Measurements from ENCODE around the gene MYOCOS.

MYOCOS gene

DNA sequence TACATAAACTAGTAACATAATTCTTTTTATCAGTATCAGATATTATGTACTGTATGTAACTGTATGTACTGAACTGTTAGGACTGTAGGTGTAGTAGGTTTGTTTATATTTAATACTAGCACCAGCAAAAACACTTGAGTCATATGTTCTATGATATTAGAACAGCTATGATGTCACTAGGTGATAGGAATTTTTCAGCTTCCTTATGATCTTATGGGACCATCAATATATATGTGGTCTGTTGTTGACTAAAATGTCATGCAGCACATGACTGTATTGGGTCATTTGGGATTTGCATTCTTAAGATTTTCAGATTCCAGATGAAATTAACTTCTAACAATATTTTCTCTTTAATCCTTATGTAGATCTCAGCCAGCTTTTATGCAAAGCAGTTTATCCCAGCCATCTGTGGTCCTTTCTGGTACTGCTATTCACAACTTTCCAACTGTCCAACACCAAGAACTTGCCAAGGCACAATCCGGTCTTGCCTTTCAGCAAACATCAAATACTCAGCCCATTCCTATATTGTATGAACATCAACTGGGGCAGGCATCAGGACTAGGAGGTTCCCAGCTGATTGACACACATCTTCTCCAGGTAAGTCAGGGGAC is 38.3 kb upstream of the MYOCOS start:
- H3K36me3 ChIP-seq (ENCODE audit: low read depth) = peaks cover 95% of the 10 kb centered on the region
- DNase-seq (ENCODE audit: low spot score) = no peak

GRCh38 chr1:171585715-171586114 is 36.3 kb upstream of the MYOCOS start:
- peaks cover 95% of the 10 kb centered on the region for H3K36me3 ChIP-seq (ENCODE audit: low read depth)
- no peaks in the 10 kb centered on the region for H3K9me3 ChIP-seq (ENCODE audit: severe bottlenecking)
- no peaks in the 10 kb centered on the region for H3K27me3 ChIP-seq (ENCODE audit: insufficient read depth, poor library complexity, severe bottlenecking)
- no peak overlapping the region for H3K27ac ChIP-seq (ENCODE audit: poor library complexity, severe bottlenecking)
- no peak for TF ChIP-seq CTCF (IDR thresholded peaks at IDR 0.05; ENCODE audit: poor library complexity, severe bottlenecking)
- no peak overlapping the region for H3K4me3 ChIP-seq (ENCODE audit: severe bottlenecking)
- DNase-seq (ENCODE audit: low spot score) (no peak), ATAC-seq (ENCODE audit: low read depth) (peak; percentile 70)
- peaks cover 8% of the 10 kb centered on the region for H3K4me1 ChIP-seq (ENCODE audit: insufficient read depth, poor library complexity, severe bottlenecking)

More for the DNA sequence above, 38.3 kb upstream of the MYOCOS start:
- Histone ChIP-seq H3K27me3 (ENCODE audit: insufficient read depth, poor library complexity, severe bottlenecking) (no peaks in the 10 kb centered on the region), H3K9me3 (ENCODE audit: severe bottlenecking) (no peaks in the 10 kb centered on the region), H3K4me3 (ENCODE audit: severe bottlenecking) (no peak overlapping the region), H3K27ac (ENCODE audit: poor library complexity, severe bottlenecking) (no peak overlapping the region), H3K4me1 (ENCODE audit: insufficient read depth, poor library complexity, severe bottlenecking) (peaks cover 8% of the 10 kb centered on the region)
- no peak for ATAC-seq (ENCODE audit: low read depth)
- no peak for TF ChIP-seq CTCF (IDR thresholded peaks at IDR 0.05; ENCODE audit: poor library complexity, severe bottlenecking)

DNA sequence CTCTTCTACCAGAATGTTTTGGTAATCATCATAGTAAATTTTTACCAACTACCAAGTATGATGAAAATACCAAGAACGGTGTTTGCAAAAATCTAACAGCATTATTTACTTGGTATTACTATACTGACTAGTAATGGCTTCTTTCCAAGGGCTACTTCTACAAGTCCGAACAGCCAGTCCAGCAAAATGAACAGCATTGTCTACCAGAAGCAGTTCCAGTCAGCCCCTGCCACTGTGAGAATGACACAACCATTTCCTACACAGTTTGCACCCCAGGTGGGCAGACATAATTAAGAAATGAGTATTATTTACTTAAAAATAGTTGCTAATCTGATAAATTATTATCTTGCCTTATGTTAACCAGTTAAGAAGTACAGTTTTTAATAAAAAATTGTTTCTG is 33.8 kb upstream of the MYOCOS start:
- ATAC-seq (ENCODE audit: low read depth) (no peak), DNase-seq (ENCODE audit: low spot score) (no peak)
- Histone ChIP-seq H3K27me3 (ENCODE audit: insufficient read depth, poor library complexity, severe bottlenecking) (no peaks in the 10 kb centered on the region), H3K4me3 (ENCODE audit: severe bottlenecking) (no peak overlapping the region), H3K4me1 (ENCODE audit: insufficient read depth, poor library complexity, severe bottlenecking) (peaks cover 8% of the 10 kb centered on the region), H3K36me3 (ENCODE audit: low read depth) (peaks cover 95% of the 10 kb centered on the region), H3K27ac (ENCODE audit: poor library complexity, severe bottlenecking) (no peak overlapping the region), H3K9me3 (ENCODE audit: severe bottlenecking) (no peaks in the 10 kb centered on the region)
- no peak for TF ChIP-seq CTCF (IDR thresholded peaks at IDR 0.05; ENCODE audit: poor library complexity, severe bottlenecking)

GRCh38 chr1:171590022-171590421 is 32.0 kb upstream of the MYOCOS start:
- H3K27ac ChIP-seq (ENCODE audit: poor library complexity, severe bottlenecking) = no peak overlapping the region
- no peaks in the 10 kb centered on the region for H3K9me3 ChIP-seq (ENCODE audit: severe bottlenecking)
- H3K4me1 ChIP-seq (ENCODE audit: insufficient read depth, poor library complexity, severe bottlenecking) = peaks cover 7% of the 10 kb centered on the region
- H3K4me3 ChIP-seq (ENCODE audit: severe bottlenecking) = no peak overlapping the region
- no peaks in the 10 kb centered on the region for H3K27me3 ChIP-seq (ENCODE audit: insufficient read depth, poor library complexity, severe bottlenecking)
- DNase-seq (ENCODE audit: low spot score) (no peak), ATAC-seq (ENCODE audit: low read depth) (no peak)
- H3K36me3 ChIP-seq (ENCODE audit: low read depth) = peaks cover 82% of the 10 kb centered on the region
- no peak for TF ChIP-seq CTCF (IDR thresholded peaks at IDR 0.05; ENCODE audit: poor library complexity, severe bottlenecking)

DNA sequence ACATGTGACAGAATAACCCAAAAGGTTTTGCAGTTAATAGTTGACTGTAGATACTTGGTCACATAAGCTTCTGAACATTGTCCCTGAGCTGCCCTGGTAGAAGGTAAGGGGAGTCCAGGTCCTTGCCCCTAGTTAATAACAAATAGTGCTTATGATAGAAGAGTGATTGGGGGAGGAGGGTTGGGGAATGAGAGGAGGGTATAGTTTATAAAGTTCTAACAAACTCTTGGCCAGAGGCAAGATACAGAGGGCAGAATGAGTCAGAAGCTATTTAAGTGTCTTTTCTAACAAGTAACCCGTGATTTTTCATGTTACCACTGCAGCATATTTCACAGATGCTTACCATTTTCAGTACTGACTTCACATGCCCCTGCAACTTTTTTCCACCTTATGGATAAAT is 26.7 kb upstream of the MYOCOS start:
- no peak for DNase-seq (ENCODE audit: low spot score)
- no peaks in the 10 kb centered on the region for H3K4me1 ChIP-seq (ENCODE audit: insufficient read depth, poor library complexity, severe bottlenecking)
- TF ChIP-seq CTCF (IDR thresholded peaks at IDR 0.05; ENCODE audit: poor library complexity, severe bottlenecking) = no peak
- ATAC-seq (ENCODE audit: low read depth) = peak; percentile 24; the same call in 1 of the 3 replicates
- H3K36me3 ChIP-seq (ENCODE audit: low read depth) = peaks cover 31% of the 10 kb centered on the region
- no peaks in the 10 kb centered on the region for H3K27me3 ChIP-seq (ENCODE audit: insufficient read depth, poor library complexity, severe bottlenecking)
- no peak overlapping the region for H3K27ac ChIP-seq (ENCODE audit: poor library complexity, severe bottlenecking)
- H3K9me3 ChIP-seq (ENCODE audit: severe bottlenecking) = no peaks in the 10 kb centered on the region
- no peak overlapping the region for H3K4me3 ChIP-seq (ENCODE audit: severe bottlenecking)
